T-helper 17 cell (primary cell): ENCODE data around the gene AGMAT. TPM values are rescaled to one million over a fixed set of nuclear protein-coding genes. Genes with fewer than 3 reads are reported as not detected.

Experiments used
- ATAC-seq: fragments of 150-1000 bp; cut with Tn5 transposase; 2 replicates; pipeline ENCODE4 v1.10.0; 2021; ENCODE audit warnings: mild to moderate bottlenecking, moderate library complexity
- DNase-seq, 3 donors: peaks; one replicate each; pipeline versions ENCODE4 v3.0.0 to v3.0.0-alpha.2; 2020 to 2021
- H3K9me3 ChIP-seq: one replicate; pipeline ENCODE4 v1.7.0; 2013; ENCODE audit warnings: low read length, mild to moderate bottlenecking; ENCODE audit not compliant: control insufficient read depth, poor library complexity, severe bottlenecking
- H3K27ac Mint-ChIP-seq: one replicate; pipeline ENCODE4 v1.8.0; 2022; ENCODE audit warnings: mild to moderate bottlenecking, moderate library complexity, mixed read lengths
- H3K27me3 Mint-ChIP-seq: one replicate; pipeline ENCODE4 v1.8.0; 2022; ENCODE audit warnings: mixed read lengths
- H3K36me3 Mint-ChIP-seq: one replicate; pipeline ENCODE4 v1.8.0; 2022; ENCODE audit warnings: low read depth, mixed read lengths
- H3K4me1 Mint-ChIP-seq: one replicate; pipeline ENCODE4 v1.8.0; 2022; ENCODE audit warnings: mild to moderate bottlenecking, mixed read lengths
- H3K4me3 Mint-ChIP-seq: one replicate; pipeline ENCODE4 v1.8.0; 2022; ENCODE audit warnings: mild to moderate bottlenecking, moderate library complexity, mixed read lengths
- total RNA-seq, 4 donors: library from RNA in 2 of 4; stranded (reverse) in 2 of 4; gene quantifications; one replicate each; pipeline ENCODE4 v1.2.3 and lab custom pipeline; 2022 to 2026

AGMAT gene
- total RNA-seq, 2 donors from 2014 or later, result 5.7 to 6.8 TPM

DNA sequence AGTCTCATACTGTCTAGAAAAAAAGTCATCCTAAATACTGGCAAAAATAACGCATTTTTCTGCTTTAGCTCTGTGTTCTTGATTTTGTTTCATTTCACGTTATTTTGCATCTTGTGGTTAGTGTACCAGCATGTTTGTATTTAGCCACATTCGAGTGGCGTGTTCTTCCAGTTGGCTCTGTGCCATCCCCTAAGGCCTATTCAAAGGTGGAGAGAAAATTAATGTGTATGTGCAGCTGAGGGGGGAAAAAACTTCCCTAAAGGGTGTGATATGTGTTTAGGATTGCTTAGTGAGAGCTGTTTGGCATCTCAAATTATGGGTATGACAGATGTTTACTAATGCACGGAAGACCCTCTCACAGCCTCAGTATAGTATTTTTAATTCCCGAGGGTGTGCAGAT is 46.1 kb downstream of the AGMAT start:
- DNase-seq, result no peak
- H3K4me3 Mint-ChIP-seq, result no peak overlapping the region
- H3K27ac Mint-ChIP-seq, result no peak overlapping the region
- H3K36me3 Mint-ChIP-seq, result peaks cover 10% of the 10 kb centered on the region
- no peak for ATAC-seq
- peaks cover 15% of the 10 kb centered on the region for H3K4me1 Mint-ChIP-seq
- H3K27me3 Mint-ChIP-seq, result no peaks in the 10 kb centered on the region
- H3K9me3 ChIP-seq, result no peaks in the 10 kb centered on the region

DNA sequence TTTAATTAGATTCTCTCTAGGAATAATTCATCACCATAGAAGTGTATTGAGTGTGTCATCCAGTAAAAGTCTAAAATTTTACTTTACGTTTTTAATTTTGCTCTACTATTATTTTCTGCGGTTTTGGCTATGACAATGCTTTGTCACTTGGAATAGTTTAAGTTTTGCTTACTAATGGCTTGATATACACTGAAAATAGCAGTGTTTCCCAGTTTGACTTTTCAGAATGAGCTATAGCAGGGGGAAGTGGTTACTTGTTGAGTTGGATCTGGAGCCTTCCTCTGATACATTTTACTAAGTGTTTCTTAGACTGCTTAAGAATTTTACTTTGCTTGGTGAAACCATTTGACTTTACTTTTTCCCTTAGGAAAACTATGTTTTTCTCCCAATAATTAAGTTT is 53.2 kb downstream of the AGMAT start:
- no peaks in the 10 kb centered on the region for H3K27me3 Mint-ChIP-seq
- peak overlapping the region; percentile 4 for H3K27ac Mint-ChIP-seq
- peaks cover 2% of the 10 kb centered on the region for H3K36me3 Mint-ChIP-seq
- H3K4me1 Mint-ChIP-seq, result peaks cover 26% of the 10 kb centered on the region
- no peak overlapping the region for H3K4me3 Mint-ChIP-seq
- DNase-seq (no peak), ATAC-seq (no peak)
- H3K9me3 ChIP-seq, result no peaks in the 10 kb centered on the region

DNA sequence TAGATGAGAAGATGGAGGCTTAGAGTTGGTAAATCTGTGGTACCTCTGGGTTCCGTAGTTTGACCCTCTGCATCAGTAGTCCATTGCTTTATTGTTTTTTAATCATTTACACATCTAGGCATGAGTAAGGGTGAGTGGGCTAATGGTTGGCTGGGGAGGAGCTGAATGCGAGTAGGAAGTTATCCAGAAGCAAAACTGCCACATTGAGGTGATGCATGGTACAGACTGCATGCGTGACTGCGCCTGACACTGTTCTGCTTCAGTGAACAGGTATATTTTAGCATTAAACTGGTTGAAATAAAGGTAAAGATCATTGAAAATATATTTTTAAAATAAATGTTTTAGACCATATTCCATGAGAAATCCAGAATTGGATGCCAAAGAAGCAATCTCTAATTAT is 53.8 kb downstream of the AGMAT start:
- Mint-ChIP-seq H3K4me1 (peaks cover 32% of the 10 kb centered on the region), H3K4me3 (no peak overlapping the region), H3K36me3 (peaks cover 2% of the 10 kb centered on the region), H3K27me3 (no peaks in the 10 kb centered on the region), H3K27ac (no peak overlapping the region)
- H3K9me3 ChIP-seq, result no peaks in the 10 kb centered on the region
- no peak for ATAC-seq
- DNase-seq, result no peak

DNA sequence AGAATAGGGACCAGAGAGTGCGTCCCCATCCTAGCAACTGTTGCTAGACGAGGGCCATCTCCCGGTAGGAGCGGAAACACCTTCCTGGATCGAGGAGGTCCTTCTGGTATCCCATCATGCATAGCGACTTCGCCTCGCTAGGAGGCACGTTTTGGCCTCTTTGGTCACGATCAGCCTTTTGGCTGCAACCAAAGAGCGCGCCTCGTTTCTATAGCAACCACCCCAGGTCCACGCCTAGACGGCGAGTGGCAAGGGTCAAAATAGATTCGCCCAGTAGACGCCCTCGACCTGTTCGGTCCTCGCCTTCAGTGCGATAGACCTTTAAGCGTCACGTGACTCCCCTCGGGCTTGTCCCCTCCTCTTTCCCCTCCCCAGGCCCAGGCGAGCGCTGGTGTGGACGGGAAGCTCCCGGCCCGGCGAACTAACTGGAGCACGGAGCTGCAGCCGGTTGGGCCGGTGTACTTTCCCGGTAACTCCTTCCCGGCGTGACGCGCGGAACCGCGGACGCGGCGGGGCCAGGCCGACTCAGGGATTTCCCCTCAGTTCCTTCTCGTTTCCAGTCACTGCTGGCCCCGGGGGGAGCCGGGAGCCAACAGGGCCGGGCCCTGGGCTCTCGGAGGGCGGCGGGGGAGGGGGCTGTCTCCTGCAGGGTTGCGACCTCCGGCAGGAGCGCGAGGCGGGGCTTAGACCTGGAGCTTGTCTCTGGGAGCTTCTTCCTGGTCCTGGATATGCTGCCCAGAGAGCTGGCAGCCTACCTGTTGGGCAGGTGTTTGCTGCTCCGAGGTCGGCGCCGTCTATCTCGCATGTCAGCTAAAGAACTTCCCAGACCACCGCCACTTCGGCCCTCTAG is 58.1 kb downstream of the AGMAT start, which contains the start of gene DNAJC16:
TSS of gene DNAJC16 (plus strand) at position 359 of the 850 bp plus-strand sequence. CDS start 2,258 bp downstream, outside the sequence.
- Mint-ChIP-seq H3K4me3 (peak within 1 kb of the TSS; percentile 96), H3K36me3 (no peaks in the 10 kb centered on the region), H3K4me1 (peaks cover 47% of the 10 kb centered on the region), H3K27me3 (no peaks in the 10 kb centered on the region), H3K27ac (peak within 1 kb of the TSS; percentile 98)
- peak; percentile 50 for ATAC-seq
- DNase-seq, result peak; percentile 84 to 91 (median 85)
- H3K9me3 ChIP-seq, result no peaks in the 10 kb centered on the region

DNA sequence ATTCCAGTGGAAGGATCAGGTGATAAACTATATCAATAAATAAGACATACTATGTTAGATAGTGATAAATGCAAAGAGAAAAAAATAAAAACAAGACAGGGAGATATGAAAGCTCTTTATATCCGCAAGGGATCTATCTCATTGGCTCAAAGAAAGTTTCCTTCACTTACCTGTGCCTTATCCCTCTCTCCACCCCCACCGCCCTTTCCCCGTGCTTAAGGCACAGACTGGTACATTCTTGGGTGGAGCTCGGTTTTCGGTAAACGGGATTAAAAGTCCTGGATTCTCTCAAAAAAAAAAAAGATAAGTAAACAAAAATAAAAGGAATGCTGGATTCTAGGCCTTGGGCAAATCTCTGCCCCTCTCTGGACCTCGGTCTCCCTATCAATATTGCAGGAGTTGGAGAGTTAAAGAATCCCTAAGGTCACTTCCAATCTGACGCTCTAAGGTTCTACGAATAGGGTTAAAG is 58.8 kb downstream of the AGMAT start:
- Mint-ChIP-seq H3K27ac (peak overlapping the region; percentile 98), H3K4me1 (peaks cover 50% of the 10 kb centered on the region), H3K27me3 (no peaks in the 10 kb centered on the region), H3K4me3 (peak overlapping the region; percentile 96), H3K36me3 (no peaks in the 10 kb centered on the region)
- ATAC-seq, result no peak
- H3K9me3 ChIP-seq, result no peaks in the 10 kb centered on the region
- no peak for DNase-seq

DNA sequence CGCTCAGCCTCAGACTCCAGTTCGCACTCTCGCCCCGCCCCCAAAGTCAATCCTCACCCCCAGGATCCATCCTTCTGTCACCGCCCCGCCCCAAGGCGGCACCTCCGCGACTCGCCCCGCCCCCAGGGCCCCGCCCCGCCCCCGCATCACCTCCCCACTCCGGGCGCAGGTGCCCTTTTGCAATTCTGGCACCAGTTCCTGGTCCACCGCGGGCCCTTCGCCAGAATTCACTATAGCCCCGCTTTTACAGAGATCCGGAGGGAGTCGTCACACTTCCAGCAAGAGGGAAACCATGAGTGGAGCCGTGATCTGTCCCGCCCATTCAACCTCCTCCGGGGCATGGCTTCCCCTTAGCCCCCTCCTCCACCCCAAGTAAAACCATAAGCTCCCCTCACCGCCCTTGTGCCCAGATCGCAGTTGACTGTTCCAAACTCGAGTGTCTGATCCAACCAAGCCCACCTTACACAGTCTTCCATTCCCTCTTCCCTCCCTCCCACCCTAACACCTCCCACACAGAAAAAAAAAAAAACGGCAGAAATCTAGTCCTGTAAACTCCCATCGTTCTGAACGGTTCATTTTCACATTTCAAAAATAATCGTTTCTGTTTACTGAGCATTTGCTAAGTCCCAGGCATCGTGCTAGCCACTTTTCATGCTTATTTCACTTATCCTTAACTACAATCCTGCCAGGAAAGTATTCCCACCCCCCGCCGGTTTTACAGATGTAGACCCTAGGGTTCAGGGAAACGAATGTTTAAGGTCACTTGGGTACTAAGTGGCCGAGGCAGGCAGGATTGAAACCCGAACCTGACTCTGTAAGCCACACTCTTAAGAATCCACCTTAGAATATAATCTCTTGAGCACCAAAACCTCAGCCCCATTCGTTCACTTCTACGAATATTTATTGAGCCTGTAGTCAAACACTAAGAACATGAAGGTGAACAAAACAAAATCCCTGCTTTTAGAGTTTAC is 59.5 kb downstream of the AGMAT start:
- H3K9me3 ChIP-seq, result no peaks in the 10 kb centered on the region
- Mint-ChIP-seq H3K4me1 (peaks cover 48% of the 10 kb centered on the region), H3K27ac (peak overlapping the region; percentile 98), H3K36me3 (no peaks in the 10 kb centered on the region), H3K27me3 (no peaks in the 10 kb centered on the region), H3K4me3 (peak overlapping the region; percentile 96)
- ATAC-seq (peak; percentile 2), DNase-seq (peak in 1 of 3 donors; percentile 99)

DNA sequence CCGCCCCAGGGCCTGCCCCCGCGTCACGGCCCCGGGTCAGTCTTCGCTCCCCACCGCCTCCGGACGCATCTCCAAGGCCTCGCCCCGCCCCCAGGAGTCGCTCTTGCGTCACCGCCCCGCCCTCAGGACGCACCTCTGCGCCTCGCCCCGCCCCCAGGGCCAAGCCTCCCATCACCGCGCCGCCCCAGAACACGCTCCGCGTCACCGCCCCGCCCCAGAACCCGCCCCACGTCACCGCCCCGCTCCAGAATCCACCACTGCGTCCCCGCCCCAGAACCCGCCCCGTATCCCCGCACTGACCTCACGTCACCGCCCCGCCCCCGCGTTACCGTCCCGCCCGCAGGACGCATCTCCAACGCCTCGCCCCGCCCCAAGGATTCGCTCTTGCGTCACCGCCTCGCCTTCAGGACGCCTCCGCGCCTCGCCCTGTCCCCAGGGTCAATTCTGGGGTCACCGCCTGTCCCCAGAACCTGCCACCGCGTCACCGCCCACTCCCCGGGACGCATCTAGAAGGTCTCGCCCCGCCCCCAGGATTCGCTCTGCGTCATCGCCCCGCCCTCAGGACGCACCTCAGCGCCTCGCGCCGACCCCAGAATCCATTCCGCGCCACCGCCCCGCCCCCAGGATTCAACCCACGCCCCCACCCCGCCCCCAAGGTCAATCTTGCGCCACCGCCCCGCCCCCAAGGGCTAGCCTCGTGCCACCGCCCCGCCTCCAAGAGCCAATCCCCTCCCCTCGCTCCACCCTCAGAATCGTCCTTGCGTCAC is 60.4 kb downstream of the AGMAT start:
- Mint-ChIP-seq H3K27me3 (no peaks in the 10 kb centered on the region), H3K36me3 (peaks cover under 1% of the 10 kb centered on the region), H3K4me1 (peaks cover 49% of the 10 kb centered on the region), H3K27ac (peak overlapping the region; percentile 98), H3K4me3 (peak overlapping the region; percentile 96)
- H3K9me3 ChIP-seq, result no peaks in the 10 kb centered on the region
- peak; percentile 73 for ATAC-seq
- peak; percentile 99 to 100 (median 100) for DNase-seq

DNA sequence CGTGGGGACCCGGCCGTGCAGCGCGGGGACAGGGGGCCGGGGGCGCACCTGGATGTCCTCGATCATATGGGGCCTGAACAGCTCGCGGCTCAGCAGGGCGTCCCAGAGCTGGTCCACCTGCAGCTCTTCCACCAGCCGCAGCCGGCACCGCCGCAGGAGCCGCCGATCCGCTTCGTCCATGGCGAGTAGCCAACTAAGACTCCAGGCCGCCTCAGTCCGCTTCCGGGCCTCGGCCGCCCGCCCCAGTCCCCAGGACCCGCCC is 60.9 kb downstream of the AGMAT start, which contains the start of gene CASP9:
TSS of gene CASP9 (minus strand) at position 195 of the 262 bp plus-strand sequence. CDS start at position 180, 15 bp downstream.
- peaks cover 51% of the 10 kb centered on the region for H3K4me1 Mint-ChIP-seq
- ATAC-seq, result no peak

DNA sequence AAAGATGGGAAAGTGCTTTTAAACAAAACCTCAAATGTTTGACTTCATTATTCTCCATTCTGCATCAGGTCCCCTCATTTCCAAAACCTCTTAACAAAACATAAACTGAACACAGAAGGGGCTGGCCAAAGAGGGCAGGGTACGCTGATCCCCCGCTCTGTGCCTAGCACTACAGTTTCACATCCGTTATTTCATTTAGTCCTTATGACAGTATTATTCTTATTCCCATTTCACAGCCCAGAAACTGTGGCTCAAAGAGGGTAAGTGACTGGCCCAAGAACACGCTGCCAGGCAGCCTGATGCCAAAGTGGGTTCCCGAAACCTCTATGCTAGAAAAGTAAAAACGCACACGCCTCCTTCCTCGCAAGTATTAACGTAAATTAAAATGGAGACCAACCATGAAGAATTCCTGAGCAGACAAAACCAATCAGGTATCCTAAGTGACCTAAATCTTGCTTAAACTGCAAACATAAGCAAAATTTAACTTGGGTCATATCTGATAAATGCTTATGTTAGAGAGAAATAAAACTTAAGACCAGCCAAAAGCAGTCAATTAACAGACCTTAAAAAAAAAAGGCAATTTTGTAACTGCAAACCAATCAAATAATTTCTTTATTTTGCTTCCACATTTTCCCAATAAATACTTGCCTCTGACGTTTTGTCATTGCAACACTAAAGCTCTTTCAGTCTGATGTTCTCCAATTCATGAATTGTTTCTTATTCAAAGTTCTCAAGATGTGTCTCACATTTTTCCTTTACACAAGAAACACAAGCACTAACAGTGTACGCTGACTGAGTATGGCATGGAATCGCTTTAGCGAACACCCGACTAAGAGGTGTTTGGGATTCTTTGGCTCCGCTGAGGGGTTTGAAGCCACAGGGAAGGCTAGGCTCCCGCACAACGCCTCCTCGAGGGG is 61.5 kb downstream of the AGMAT start:
- Mint-ChIP-seq H3K36me3 (peaks cover 2% of the 10 kb centered on the region), H3K4me1 (peaks cover 48% of the 10 kb centered on the region), H3K4me3 (peak overlapping the region; percentile 96), H3K27me3 (no peaks in the 10 kb centered on the region), H3K27ac (peak overlapping the region; percentile 98)
- ATAC-seq (no peak), DNase-seq (no peak)
- no peaks in the 10 kb centered on the region for H3K9me3 ChIP-seq

More for the DNA sequence above, 60.9 kb downstream of the AGMAT start, which contains the start of gene CASP9:
- Mint-ChIP-seq H3K27me3 (no peaks in the 10 kb centered on the region), H3K4me3 (peak within 1 kb of the TSS; percentile 96), H3K27ac (peak within 1 kb of the TSS; percentile 98), H3K36me3 (peaks cover 2% of the 10 kb centered on the region)
- H3K9me3 ChIP-seq, result no peaks in the 10 kb centered on the region
- no peak for DNase-seq

DNA sequence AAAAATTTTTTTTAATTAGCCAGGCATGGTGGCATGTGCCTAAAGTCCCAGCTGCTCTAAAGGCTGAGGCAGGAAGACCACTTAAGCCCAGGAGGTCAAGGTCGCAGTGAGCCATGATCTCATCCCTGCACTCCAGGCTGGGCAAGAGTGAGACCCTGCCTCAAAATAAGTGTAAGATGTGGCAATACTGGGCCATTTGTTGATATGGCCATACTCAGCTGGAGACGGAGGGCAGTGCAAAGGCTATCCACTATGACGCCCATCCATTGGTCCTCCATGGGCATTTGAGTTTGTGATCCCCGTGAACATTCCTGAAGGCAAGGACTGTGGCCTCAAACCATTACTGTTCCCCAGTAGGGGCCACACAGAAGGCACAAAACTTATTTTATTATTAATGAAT is 62.3 kb downstream of the AGMAT start:
- ATAC-seq (no peak), DNase-seq (no peak)
- peaks cover 41% of the 10 kb centered on the region for H3K4me1 Mint-ChIP-seq
- H3K27ac Mint-ChIP-seq, result no peak overlapping the region
- H3K36me3 Mint-ChIP-seq, result peaks cover 2% of the 10 kb centered on the region
- no peaks in the 10 kb centered on the region for H3K27me3 Mint-ChIP-seq
- H3K9me3 ChIP-seq, result no peaks in the 10 kb centered on the region
- no peak overlapping the region for H3K4me3 Mint-ChIP-seq
